HG03196 (cell line): ENCODE data around the gene KCTD8.

Experiments
- ATAC-seq: cut with Tn5 transposase; IDR thresholded peaks from one replicate; pipeline ENCODE4 v1.9.1; 2021; ENCODE audit not compliant: unreplicated experiment

KCTD8 gene

GRCh38 chr4:44448521-44449461 is at the start of gene KCTD8:
Gene KCTD8, minus strand, starts transcription at chr4:44448809.
- peak; percentile 96 for ATAC-seq

GRCh38 chr4:44494810-44495701 is 46.4 kb upstream of the KCTD8 start:
- ATAC-seq = no peak

GRCh38 chr4:44493924-44494323 is 45.3 kb upstream of the KCTD8 start:
- no peak for ATAC-seq

GRCh38 chr4:44487341-44487740 is 38.7 kb upstream of the KCTD8 start:
- no peak for ATAC-seq

GRCh38 chr4:44479731-44480130 is 31.1 kb upstream of the KCTD8 start:
- no peak for ATAC-seq

- ATAC-seq = no peak
Observed at GRCh38 chr4:44462259-44462658, 13.7 kb upstream of the KCTD8 start.

GRCh38 chr4:44447563-44448504 is 775 bp downstream of the KCTD8 start:
- no peak for ATAC-seq

- ATAC-seq = no peak
Observed at GRCh38 chr4:44446801-44447562, 1.6 kb downstream of the KCTD8 start.

GRCh38 chr4:44446191-44446590 is 2.4 kb downstream of the KCTD8 start:
- ATAC-seq = no peak

GRCh38 chr4:44438687-44439086 is 9.9 kb downstream of the KCTD8 start:
- ATAC-seq = no peak

- no peak for ATAC-seq
Observed at GRCh38 chr4:44434247-44434646, 14.4 kb downstream of the KCTD8 start.

- no peak for ATAC-seq
Observed at GRCh38 chr4:44425614-44426208, 22.9 kb downstream of the KCTD8 start.

- no peak for ATAC-seq
Observed at GRCh38 chr4:44422912-44423311, 25.7 kb downstream of the KCTD8 start.

GRCh38 chr4:44421330-44422065 is 27.1 kb downstream of the KCTD8 start:
- ATAC-seq = no peak

- ATAC-seq = no peak
Observed at GRCh38 chr4:44415251-44415650, 33.4 kb downstream of the KCTD8 start.

GRCh38 chr4:44368413-44369167 is 80.0 kb downstream of the KCTD8 start:
- ATAC-seq = no peak

GRCh38 chr4:44354172-44354571 is 94.4 kb downstream of the KCTD8 start:
- no peak for ATAC-seq

- no peak for ATAC-seq
Observed at GRCh38 chr4:44351069-44351468, 97.5 kb downstream of the KCTD8 start.
